IMR-90 (cell line): ENCODE data around the gene SIAH3. TPM values are rescaled to one million over a fixed set of nuclear protein-coding genes. Genes with fewer than 3 reads are reported as not detected.
"Not testable (repeated sequence)": the region's sequence is repeated elsewhere in the genome, so short reads cannot be mapped to it uniquely, and the experiment has no call there.

Source experiments
- ATAC-seq: fragments of 200-7000 bp; cut with Tn5 transposase; 2 replicates; pipeline ENCODE4 v1.9.1; 2020; ENCODE audit warnings: low read depth, mild to moderate bottlenecking, moderate library complexity
- BruUV-seq: library from RNA; stranded (reverse); fragments of 400-500 nt; replicated peaks from 2 replicates; lab custom pipeline; 2021; lab: Mats Ljungman, UMichigan
- CTCF ChIA-PET: fragments of 300-600 bp; formaldehyde crosslinking; extraction: SDS; loops from one replicate; lab custom pipeline; 2021; ENCODE audit warnings: antibody characterized with exemption; lab: Yijun Ruan, JAX
- POLR2A ChIA-PET: fragments of 300-600 bp; sonication (Branson Sonifier 250); formaldehyde crosslinking; loops from one replicate; lab custom pipeline; 2022; ENCODE audit warnings: antibody characterized with exemption; ENCODE audit not compliant: unreplicated experiment; lab: Charles Lee
- DNase-seq: peaks from one replicate; pipeline ENCODE4 v3.0.0; 2013
- H2AFZ ChIP-seq: replicated peaks from 2 replicates; pipeline ENCODE3; 2013; ENCODE audit warnings: low read length, mild to moderate bottlenecking; ENCODE audit not compliant: poor library complexity
- H2AK5ac ChIP-seq: 2 replicates; pipeline ENCODE4 v1.6.1; 2013; ENCODE audit warnings: low read depth, low read length, inconsistent platforms
- H2AK9ac ChIP-seq: replicated peaks from 2 replicates; pipeline ENCODE3; 2013; ENCODE audit warnings: mild to moderate bottlenecking, low read depth, low read length, moderate library complexity; ENCODE audit not compliant: poor library complexity
- H2BK120ac ChIP-seq: 2 replicates; pipeline ENCODE4 v1.6.1; 2013; ENCODE audit warnings: low read depth, low read length, inconsistent platforms
- H2BK15ac ChIP-seq: 3 replicates; pipeline ENCODE4 v1.6.1; 2013; ENCODE audit warnings: low read depth, low read length, inconsistent platforms
- H2BK20ac ChIP-seq: 2 replicates; pipeline ENCODE4 v1.6.1; 2013; ENCODE audit warnings: low read depth, mild to moderate bottlenecking, inconsistent platforms, low read length, moderate library complexity
- H2BK5ac ChIP-seq: 2 replicates; pipeline ENCODE4 v1.6.1; 2013; ENCODE audit warnings: mild to moderate bottlenecking, low read depth, low read length, inconsistent platforms; ENCODE audit not compliant: poor library complexity, severe bottlenecking
- H3K14ac ChIP-seq: replicated peaks from 2 replicates; pipeline ENCODE4 v1.6.1; 2013; ENCODE audit warnings: low read depth, low read length, inconsistent platforms
- H3K18ac ChIP-seq: 2 replicates; pipeline ENCODE4 v1.6.1; 2013; ENCODE audit warnings: low read depth, low read length, control low read depth
- H3K23ac ChIP-seq: 2 replicates; pipeline ENCODE4 v1.6.1; 2013; ENCODE audit warnings: low read depth, low read length, inconsistent platforms
- H3K27ac ChIP-seq: 2 replicates; pipeline ENCODE4 v1.5.1; 2013; ENCODE audit warnings: mild to moderate bottlenecking, control low read depth, low read length; ENCODE audit not compliant: insufficient read depth
- H3K27me3 ChIP-seq: 2 replicates; pipeline ENCODE4 v1.6.1; 2013; ENCODE audit warnings: low read length; ENCODE audit not compliant: control insufficient read depth, insufficient read depth
- H3K36me3 ChIP-seq: 2 replicates; pipeline ENCODE4 v1.6.1; 2013; ENCODE audit warnings: low read length, mixed read lengths; ENCODE audit not compliant: control insufficient read depth, insufficient read depth
- H3K4ac ChIP-seq: 2 replicates; pipeline ENCODE4 v1.6.1; 2013; ENCODE audit warnings: low read depth, low read length, inconsistent platforms
- H3K4me1 ChIP-seq: 2 replicates; pipeline ENCODE4 v1.6.1; 2013; ENCODE audit warnings: low read length, mixed read lengths; ENCODE audit not compliant: control insufficient read depth, insufficient read depth
- H3K4me2 ChIP-seq: 2 replicates; pipeline ENCODE4 v1.6.1; 2013; ENCODE audit warnings: low read depth, mild to moderate bottlenecking, control low read depth, low read length, moderate library complexity
- H3K4me3 ChIP-seq: 2 replicates; pipeline ENCODE4 v1.5.1; 2013; ENCODE audit warnings: low read depth, mild to moderate bottlenecking, control low read depth, low read length, moderate library complexity; ENCODE audit not compliant: insufficient read depth
- H3K56ac ChIP-seq: 2 replicates; pipeline ENCODE4 v1.6.1; 2013; ENCODE audit warnings: low read length, inconsistent platforms; ENCODE audit not compliant: insufficient read depth; ENCODE audit errors: extremely low read depth
- H3K79me1 ChIP-seq, 2 experiments: 2 replicates each; pipeline ENCODE4 v1.6.1; 2013; ENCODE audit warnings: low read length in 2 of 2, inconsistent platforms in 1 of 2, low read depth in 1 of 2
- H3K9ac ChIP-seq: 2 replicates; pipeline ENCODE4 v1.6.1; 2013; ENCODE audit warnings: low read depth, low read length, control low read depth
- H3K9me1 ChIP-seq: 2 replicates; pipeline ENCODE4 v1.6.1; 2013; ENCODE audit warnings: low read length, inconsistent platforms; ENCODE audit not compliant: insufficient read depth
- H3K9me3 ChIP-seq: 2 replicates; pipeline ENCODE4 v1.6.1; 2013; ENCODE audit warnings: low read length; ENCODE audit not compliant: control insufficient read depth, insufficient read depth
- H4K20me1 ChIP-seq: 2 replicates; pipeline ENCODE4 v1.6.1; 2013; ENCODE audit warnings: low read length, inconsistent platforms; ENCODE audit not compliant: insufficient read depth
- H4K5ac ChIP-seq: 2 replicates; pipeline ENCODE4 v1.6.1; 2013; ENCODE audit warnings: mild to moderate bottlenecking, low read depth, low read length, control low read depth
- H4K8ac ChIP-seq, 2 experiments: 2 replicates each; pipeline ENCODE4 v1.6.1; 2013; ENCODE audit warnings: low read depth in 2 of 2, low read length in 2 of 2, control low read depth in 1 of 2, inconsistent platforms in 1 of 2
- H4K91ac ChIP-seq: 2 replicates; pipeline ENCODE4 v1.6.1; 2013; ENCODE audit warnings: low read depth, low read length, inconsistent platforms; ENCODE audit not compliant: insufficient read depth
- CEBPB ChIP-seq: IDR thresholded peaks from 2 replicates; pipeline ENCODE4 v1.6.1; 2012; ENCODE audit warnings: low read depth, low read length, improper control_type of control experiment
- MXI1 ChIP-seq: IDR thresholded peaks from 2 replicates; pipeline ENCODE4 v1.6.1; 2012; ENCODE audit warnings: low read depth, mild to moderate bottlenecking, low read length, moderate library complexity, borderline replicate concordance
- WGBS, 2 experiments: methylation state at CpG; one replicate each; pipeline versions ENCODE4 v1.1.5 to v1.1.7; 2013; ENCODE audit warnings: missing lambda C conversion rate in 2 of 2; ENCODE audit not compliant: insufficient read length in 1 of 2; ENCODE audit errors: extremely low coverage in 2 of 2; 5-methylcytosine and 5-hydroxymethylcytosine counted together
- dilution Hi-C: fragments of 300-500 bp; cut with HindIII; formaldehyde crosslinking; loops from one replicate; pipeline ENCODE4 v1.14.3; 2018; ENCODE audit warnings: low sequenced_read_pairs; ENCODE audit not compliant: unreplicated experiment
- in situ Hi-C: fragments of 300-500 bp; cut with MboI; formaldehyde crosslinking; loops from 3 replicates; pipeline ENCODE4 v1.14.3; 2019; ENCODE audit warnings: low sequenced_read_pairs, inconsistent platforms, mixed read lengths
- intact Hi-C: fragments of 100-400 bp; cut with micrococcal nuclease; formaldehyde crosslinking; loops from 2 replicates; pipeline ENCODE4 v1.10.0; 2022
- polyA plus RNA-seq, 3 experiments: library from polyadenylated mRNA; depleted of rRNA; stranded (reverse); fragments of >200 nt; gene quantifications; 2 replicates each; pipeline ENCODE4 v1.2.3, GENCODE V29; 2012; ENCODE audit warnings: low replicate concordance in 1 of 3
- total RNA-seq: library from RNA; depleted of rRNA; stranded (reverse); fragments of >200 nt; gene quantifications from 2 replicates; pipeline ENCODE4 v1.2.3, GENCODE V29; 2012

Gene SIAH3
- total and polyA plus RNA-seq, 2 of the 4 experiments (the other 2 are of a cell fraction), result under 0.01 TPM; not detected in 1

DNA sequence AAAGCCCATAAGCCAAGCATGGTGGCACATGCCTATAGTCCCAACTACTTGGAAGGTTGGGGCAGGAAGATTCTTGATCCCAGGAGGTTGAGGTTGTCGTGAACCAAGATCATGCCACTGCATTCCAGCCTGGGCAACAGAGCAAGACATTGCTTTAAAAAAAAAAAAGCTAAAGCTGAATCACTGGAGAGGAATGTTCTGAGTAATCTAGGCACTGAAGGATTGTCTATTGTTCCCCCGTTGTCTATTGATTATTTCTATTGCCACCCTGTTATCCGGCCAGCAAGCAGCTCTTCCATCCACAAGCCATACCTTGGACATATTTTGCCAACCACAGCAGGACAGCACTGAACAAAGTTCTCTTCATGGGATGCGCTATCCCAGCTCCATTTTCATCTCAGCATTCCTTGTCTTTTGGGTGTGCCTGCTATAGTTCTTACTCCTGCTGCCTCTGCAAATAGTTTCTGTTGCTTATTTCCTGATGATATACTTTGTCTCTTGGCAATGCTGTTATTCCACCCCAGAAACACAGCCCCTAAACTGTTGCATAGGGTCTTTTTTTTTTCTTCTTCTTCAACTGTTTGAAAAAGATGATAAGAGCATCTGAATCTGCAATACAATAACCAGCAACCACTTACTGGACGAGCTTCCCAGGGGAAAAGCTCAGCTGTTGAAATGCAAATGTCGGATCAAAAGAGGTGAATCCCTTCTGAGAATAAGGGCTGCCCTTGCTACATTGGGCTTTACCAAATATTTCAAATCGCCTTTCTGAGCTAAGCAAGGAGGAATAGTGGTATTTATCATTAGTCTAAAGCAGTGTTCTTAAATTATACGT lies 22.2 kb upstream of the SIAH3 start (continued):
- TF ChIP-seq CEBPB, result no peak

DNA sequence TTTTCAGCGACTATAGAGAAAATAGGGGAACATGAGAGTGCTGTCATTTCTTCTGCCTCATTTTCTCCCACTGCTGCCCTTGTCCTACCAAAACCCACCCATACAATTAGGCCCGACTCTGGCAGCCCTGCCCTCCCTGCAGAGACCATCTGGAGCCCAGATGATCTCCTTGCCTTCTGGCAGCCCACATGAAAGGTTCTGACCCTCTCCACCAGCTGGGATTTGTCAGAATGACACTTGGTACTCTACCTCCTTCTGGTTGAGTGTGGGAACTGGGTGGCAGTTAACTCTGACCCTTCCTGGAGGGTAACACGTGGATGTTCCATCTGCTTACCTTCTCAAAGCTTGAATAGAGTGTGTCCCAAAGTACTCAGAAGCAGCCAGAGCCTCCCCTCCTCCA lies 21.0 kb upstream of the SIAH3 start:
- H2AFZ ChIP-seq, result no peak overlapping the region
- no peak overlapping the region for H3K14ac ChIP-seq
- dilution Hi-C loops, result no loop called here
- H3K79me1 ChIP-seq, result no peaks in the 10 kb centered on the region
- ATAC-seq (no peak), DNase-seq (no peak)
- H2BK15ac ChIP-seq, result no peak overlapping the region
- intact Hi-C loops, result no loop called here
- H4K91ac ChIP-seq, result no peak overlapping the region
- peaks cover 4% of the 10 kb centered on the region; the same call in 1 of the 2 replicates for H3K27me3 ChIP-seq
- no peak overlapping the region for H3K9ac ChIP-seq
- ChIA-PET POLR2A (no interaction called here), CTCF (no interaction called here)
- no TSS peak for BruUV-seq
- H3K36me3 ChIP-seq, result no peaks in the 10 kb centered on the region
- no peak overlapping the region for H2BK120ac ChIP-seq
- no peak overlapping the region for H3K27ac ChIP-seq
- H3K4me2 ChIP-seq, result no peak overlapping the region
- WGBS, 2 experiments, result no CpG with 5 or more reads among the region's 3 CpGs
- H2BK5ac ChIP-seq, result no peak overlapping the region
- no peak overlapping the region for H3K4me3 ChIP-seq
- in situ Hi-C loops, result no loop called here
- no peaks in the 10 kb centered on the region for H4K20me1 ChIP-seq
- H4K8ac ChIP-seq, result no peak overlapping the region
- H3K18ac ChIP-seq, result no peak overlapping the region
- H4K5ac ChIP-seq, result no peak overlapping the region
- no peaks in the 10 kb centered on the region for H3K9me1 ChIP-seq
- no peak overlapping the region for H2AK9ac ChIP-seq
- H3K4me1 ChIP-seq, result peaks cover 1% of the 10 kb centered on the region; the same call in 1 of the 2 replicates
- no peak overlapping the region for H3K56ac ChIP-seq
- no peaks in the 10 kb centered on the region for H3K9me3 ChIP-seq
- H2AK5ac ChIP-seq, result no peak overlapping the region
- TF ChIP-seq MXI1, result no peak
- H3K4ac ChIP-seq, result no peak overlapping the region
- H2BK20ac ChIP-seq, result no peak overlapping the region
- no peak overlapping the region for H3K23ac ChIP-seq

- H2BK5ac ChIP-seq, BruUV-seq, H3K9ac ChIP-seq, H3K27ac ChIP-seq, H4K5ac ChIP-seq, H3K18ac ChIP-seq, in situ Hi-C loops, H2BK20ac ChIP-seq, H3K27me3 ChIP-seq, H4K91ac ChIP-seq, H3K9me3 ChIP-seq, H2AFZ ChIP-seq, H3K56ac ChIP-seq, H3K4me2 ChIP-seq, POLR2A ChIA-PET, H3K14ac ChIP-seq, H4K20me1 ChIP-seq, H3K36me3 ChIP-seq, H3K9me1 ChIP-seq, H2AK5ac ChIP-seq, H4K8ac ChIP-seq, H2BK15ac ChIP-seq, dilution Hi-C loops, H3K79me1 ChIP-seq, intact Hi-C loops, ATAC-seq, H3K4ac ChIP-seq, CTCF ChIA-PET, H3K23ac ChIP-seq, H3K4me3 ChIP-seq, H2BK120ac ChIP-seq, DNase-seq, H2AK9ac ChIP-seq, H3K4me1 ChIP-seq: not testable (repeated sequence)
- WGBS, 2 experiments, result no CpG with 5 or more reads among the region's 6 CpGs
Observed at GRCh38 chr13:45871201-45871600, 19.6 kb upstream of the SIAH3 start.
